WTC11 (cell line): Measurements from ENCODE around the gene TRMO.

Source experiments
- ATF6 ChIP-seq: sonication (generic); formaldehyde crosslinking; IDR thresholded peaks from 2 replicates; pipeline ENCODE4 v1.8.1; 2023; ENCODE audit warnings: mild to moderate bottlenecking, missing genetic modification reagents
- E2F4 ChIP-seq: sonication (generic); formaldehyde crosslinking; IDR thresholded peaks from 2 replicates; pipeline ENCODE4 v1.8.1; 2022; ENCODE audit warnings: low read depth, mild to moderate bottlenecking, moderate library complexity, missing genetic modification reagents, borderline replicate concordance
- MLX ChIP-seq: sonication (generic); formaldehyde crosslinking; IDR thresholded peaks from 2 replicates; pipeline ENCODE4 v1.8.1; 2023; ENCODE audit warnings: mild to moderate bottlenecking, missing genetic modification reagents, moderate library complexity
- NFYB ChIP-seq: sonication (generic); formaldehyde crosslinking; conservative IDR thresholded peaks from 2 replicates; pipeline ENCODE4 v1.8.0; 2022; ENCODE audit warnings: low read depth, missing genetic modification reagents
- ZBTB21 ChIP-seq: sonication (generic); formaldehyde crosslinking; IDR thresholded peaks from 2 replicates; pipeline ENCODE4 v1.8.1; 2023; ENCODE audit warnings: mild to moderate bottlenecking, missing genetic modification reagents, borderline replicate concordance
- ZNF121 ChIP-seq: sonication (generic); formaldehyde crosslinking; IDR thresholded peaks from 2 replicates; pipeline ENCODE4 v1.8.0; 2023; ENCODE audit warnings: missing genetic modification reagents
- TF ChIP-seq, protein P1 (sequence below): fragments of 200-600 bp; IDR thresholded peaks from 2 replicates; pipeline ENCODE4 v1.8.0; 2022; ENCODE audit warnings: antibody characterized with exemption
- TF ChIP-seq, protein P2 (sequence below): sonication (generic); formaldehyde crosslinking; IDR thresholded peaks from 2 replicates; pipeline ENCODE4 v1.8.1; 2023; ENCODE audit warnings: mild to moderate bottlenecking, missing genetic modification reagents, moderate library complexity
- TF ChIP-seq, protein P3 (sequence below): sonication (generic); formaldehyde crosslinking; IDR thresholded peaks from 2 replicates; pipeline ENCODE4 v1.8.1; 2023; ENCODE audit warnings: mild to moderate bottlenecking, moderate library complexity, missing genetic modification reagents

DNA sequence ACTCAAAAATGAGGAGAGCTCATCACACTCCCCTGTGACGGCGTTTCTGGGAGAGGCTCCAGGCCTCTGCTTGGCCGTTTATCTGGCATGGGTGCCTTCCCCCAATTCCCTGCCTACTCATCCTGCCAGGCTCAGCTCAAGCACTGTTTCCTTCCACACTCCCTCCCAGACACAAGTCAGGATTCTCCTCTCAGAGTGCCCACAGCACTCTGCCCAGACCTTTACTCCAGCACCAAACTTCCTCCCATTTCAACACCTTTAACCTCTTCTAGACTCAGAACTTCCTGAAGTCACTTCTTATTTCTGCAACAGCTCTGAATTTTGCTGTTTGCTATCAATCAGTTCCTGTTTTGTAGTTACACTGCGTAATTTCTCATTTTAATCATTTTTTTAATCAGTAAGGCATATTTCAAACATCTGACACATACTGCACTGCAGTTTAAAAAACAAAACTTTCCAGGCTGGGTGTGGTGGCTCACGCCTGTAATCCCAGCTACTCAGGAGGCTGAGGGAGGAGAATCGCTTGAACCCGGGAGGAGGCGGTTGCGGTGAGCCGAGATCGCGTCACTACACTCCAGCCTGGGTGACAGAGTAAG is 16.0 kb downstream of the TRMO start:
- TF ChIP-seq, protein P1, sequence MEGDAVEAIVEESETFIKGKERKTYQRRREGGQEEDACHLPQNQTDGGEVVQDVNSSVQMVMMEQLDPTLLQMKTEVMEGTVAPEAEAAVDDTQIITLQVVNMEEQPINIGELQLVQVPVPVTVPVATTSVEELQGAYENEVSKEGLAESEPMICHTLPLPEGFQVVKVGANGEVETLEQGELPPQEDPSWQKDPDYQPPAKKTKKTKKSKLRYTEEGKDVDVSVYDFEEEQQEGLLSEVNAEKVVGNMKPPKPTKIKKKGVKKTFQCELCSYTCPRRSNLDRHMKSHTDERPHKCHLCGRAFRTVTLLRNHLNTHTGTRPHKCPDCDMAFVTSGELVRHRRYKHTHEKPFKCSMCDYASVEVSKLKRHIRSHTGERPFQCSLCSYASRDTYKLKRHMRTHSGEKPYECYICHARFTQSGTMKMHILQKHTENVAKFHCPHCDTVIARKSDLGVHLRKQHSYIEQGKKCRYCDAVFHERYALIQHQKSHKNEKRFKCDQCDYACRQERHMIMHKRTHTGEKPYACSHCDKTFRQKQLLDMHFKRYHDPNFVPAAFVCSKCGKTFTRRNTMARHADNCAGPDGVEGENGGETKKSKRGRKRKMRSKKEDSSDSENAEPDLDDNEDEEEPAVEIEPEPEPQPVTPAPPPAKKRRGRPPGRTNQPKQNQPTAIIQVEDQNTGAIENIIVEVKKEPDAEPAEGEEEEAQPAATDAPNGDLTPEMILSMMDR, result no peak
- TF ChIP-seq, protein P2, sequence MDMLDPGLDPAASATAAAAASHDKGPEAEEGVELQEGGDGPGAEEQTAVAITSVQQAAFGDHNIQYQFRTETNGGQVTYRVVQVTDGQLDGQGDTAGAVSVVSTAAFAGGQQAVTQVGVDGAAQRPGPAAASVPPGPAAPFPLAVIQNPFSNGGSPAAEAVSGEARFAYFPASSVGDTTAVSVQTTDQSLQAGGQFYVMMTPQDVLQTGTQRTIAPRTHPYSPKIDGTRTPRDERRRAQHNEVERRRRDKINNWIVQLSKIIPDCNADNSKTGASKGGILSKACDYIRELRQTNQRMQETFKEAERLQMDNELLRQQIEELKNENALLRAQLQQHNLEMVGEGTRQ, result no peak
- TF ChIP-seq ZBTB21 (CRISPR knock-in tag) (no peak), ZNF121 (CRISPR knock-in tag) (no peak), ATF6 (CRISPR knock-in tag) (no peak), NFYB (CRISPR knock-in tag) (no peak), E2F4 (CRISPR knock-in tag) (no peak), MLX (CRISPR knock-in tag) (no peak)
- TF ChIP-seq, protein P3, sequence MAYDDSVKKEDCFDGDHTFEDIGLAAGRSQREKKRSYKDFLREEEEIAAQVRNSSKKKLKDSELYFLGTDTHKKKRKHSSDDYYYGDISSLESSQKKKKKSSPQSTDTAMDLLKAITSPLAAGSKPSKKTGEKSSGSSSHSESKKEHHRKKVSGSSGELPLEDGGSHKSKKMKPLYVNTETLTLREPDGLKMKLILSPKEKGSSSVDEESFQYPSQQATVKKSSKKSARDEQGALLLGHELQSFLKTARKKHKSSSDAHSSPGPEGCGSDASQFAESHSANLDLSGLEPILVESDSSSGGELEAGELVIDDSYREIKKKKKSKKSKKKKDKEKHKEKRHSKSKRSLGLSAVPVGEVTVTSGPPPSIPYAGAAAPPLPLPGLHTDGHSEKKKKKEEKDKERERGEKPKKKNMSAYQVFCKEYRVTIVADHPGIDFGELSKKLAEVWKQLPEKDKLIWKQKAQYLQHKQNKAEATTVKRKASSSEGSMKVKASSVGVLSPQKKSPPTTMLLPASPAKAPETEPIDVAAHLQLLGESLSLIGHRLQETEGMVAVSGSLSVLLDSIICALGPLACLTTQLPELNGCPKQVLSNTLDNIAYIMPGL (CRISPR knock-in tag), result no peak
